Aortic smooth muscle cell (primary cell): ENCODE data around the gene KCNJ13. TPM values are rescaled to one million over a fixed set of nuclear protein-coding genes. Genes with fewer than 3 reads are reported as not detected.

Source experiments
- total RNA-seq: library from RNA; depleted of rRNA; stranded (reverse); fragments of >200 nt; gene quantifications from 2 replicates; pipeline ENCODE4 v1.2.3, GENCODE V29; 2014

The KCNJ13 gene
- 0.12 TPM in 1 of 2 replicates, not detected in the other for total RNA-seq

DNA sequence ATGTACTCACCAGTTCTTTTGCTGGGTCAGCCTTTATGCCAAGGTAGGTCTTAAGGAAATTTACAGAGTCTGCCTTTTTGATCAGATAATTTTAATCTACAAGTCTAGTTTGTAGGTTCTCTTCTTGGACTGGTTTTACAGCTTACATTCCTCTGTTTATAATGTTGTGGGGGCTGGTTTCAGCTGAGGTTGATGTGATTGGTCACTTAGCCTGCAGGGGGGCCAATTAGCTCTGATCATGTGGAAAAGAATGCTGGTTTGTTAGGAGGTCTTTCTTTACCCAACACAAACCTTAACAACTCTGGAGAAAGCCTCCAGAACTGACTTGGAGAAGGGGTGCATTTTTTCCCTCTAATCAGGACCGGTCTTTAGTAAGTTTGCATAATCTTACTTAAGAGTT, at the start of gene KCNJ13:
KCNJ13 (minus strand) TSS at position 131 of the 400 bp plus-strand sequence. CDS start 5,203 bp downstream, outside the sequence.

Other genes with a start within 250 kb of the KCNJ13 start
- gene CHRNG, start 236.9 kb downstream of the KCNJ13 start, total RNA-seq: not detected in 2 replicates
- 2.5 TPM in 2 replicates for gene TIGD1, start 226.0 kb downstream of the KCNJ13 start, total RNA-seq
- 145 and 156 TPM in 2 replicates for gene EIF4E2, start 225.9 kb downstream of the KCNJ13 start, total RNA-seq
- gene EFHD1, start 143.0 kb downstream of the KCNJ13 start, total RNA-seq: 1.1 and 5.5 TPM in 2 replicates
- gene GIGYF2, start 79.2 kb downstream of the KCNJ13 start, total RNA-seq: 59.0 and 63.9 TPM in 2 replicates
- 0.66 and 0.93 TPM in 2 replicates for gene SNORC, start 93.7 kb upstream of the KCNJ13 start, total RNA-seq
- gene NGEF, start 236.7 kb upstream of the KCNJ13 start, total RNA-seq: 14.9 and 16.0 TPM in 2 replicates